ENCODE measurements around the gene TLE5.

The TLE5 gene, protein sequence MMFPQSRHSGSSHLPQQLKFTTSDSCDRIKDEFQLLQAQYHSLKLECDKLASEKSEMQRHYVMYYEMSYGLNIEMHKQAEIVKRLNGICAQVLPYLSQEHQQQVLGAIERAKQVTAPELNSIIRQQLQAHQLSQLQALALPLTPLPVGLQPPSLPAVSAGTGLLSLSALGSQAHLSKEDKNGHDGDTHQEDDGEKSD

DNA sequence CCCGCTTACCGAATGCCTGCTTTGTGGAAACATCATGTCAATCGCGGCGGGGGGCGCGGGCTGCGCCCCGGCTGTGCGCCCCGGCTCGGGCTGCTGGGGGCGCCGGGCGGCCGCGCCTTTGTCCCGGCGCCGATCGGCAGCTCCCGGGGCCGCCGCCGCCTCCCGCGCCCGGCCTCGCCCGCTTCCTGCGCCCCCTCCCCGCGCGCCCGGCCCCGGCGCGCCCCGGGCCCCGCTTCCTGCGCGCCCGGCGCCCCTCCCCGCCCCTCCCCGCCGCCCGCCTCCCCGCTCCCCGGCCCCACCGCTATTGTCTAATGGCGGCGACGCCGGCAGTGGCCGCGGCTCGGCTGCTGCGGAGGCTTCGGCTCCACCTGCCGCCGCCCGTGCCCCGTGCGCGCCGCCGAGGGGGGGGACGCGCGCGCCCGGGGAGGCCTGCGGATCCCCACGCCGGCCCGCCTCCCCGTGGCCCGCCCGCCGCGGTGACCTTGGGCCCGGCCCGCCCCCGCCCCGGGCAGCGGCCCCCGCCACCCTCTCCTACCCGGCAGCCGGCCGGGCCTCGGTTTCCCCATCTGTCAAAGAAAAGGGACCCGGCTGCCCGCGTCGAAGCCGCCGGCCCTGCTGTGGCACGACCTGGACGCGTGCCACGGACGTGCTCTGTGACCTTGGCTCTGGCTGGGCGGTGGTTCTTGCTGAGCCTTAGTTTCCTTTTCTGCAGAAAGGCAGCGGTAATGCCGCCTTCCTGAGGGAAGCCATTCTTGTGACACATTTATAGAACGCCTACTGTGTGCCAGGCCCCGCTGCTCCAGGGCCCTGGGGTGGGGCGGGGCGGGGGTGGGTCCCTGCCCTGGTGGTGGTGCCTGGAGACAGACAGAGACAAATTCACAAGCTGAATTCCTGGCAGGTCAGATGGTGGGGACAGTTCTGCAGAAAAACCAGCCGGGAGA lies at the start of gene TLE5:
Gene TLE5 (minus strand): TSS at position 331 of the 941 bp plus-strand sequence. CDS start 295 bp downstream, at position 36.
- FAIRE-seq, result no peak

DNA sequence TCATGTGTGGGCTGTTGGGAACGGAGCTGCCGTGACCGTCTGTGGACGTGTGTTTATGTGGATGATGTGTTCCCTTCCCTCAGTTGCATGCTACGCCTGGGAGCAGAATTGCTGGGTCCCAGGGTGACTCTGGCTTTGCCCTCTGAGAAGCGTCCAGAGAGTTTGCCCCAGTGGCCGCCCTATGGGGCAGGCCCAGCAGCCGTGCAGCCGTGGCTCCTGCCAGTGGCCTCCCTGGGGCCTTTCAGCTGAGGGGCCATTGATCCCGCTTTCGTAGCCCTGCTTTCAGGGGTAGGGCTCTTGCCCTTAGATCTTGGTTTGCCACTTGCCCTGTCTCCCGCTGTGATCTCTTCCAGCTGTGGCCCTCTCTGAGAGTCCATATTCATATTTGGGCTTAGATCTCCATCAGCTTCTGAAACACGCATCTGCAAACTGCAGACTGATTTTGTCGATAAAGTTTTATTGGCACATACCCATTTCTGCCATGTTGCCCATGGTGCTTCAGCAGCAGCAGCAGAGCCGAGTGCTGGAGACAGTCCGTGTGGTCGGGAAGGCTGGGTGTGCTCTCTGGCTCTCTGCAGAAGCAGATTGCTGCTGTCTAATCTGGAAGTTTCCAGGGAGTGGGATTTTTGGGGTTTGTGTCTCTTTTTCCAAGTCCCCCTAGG lies 49.4 kb upstream of the TLE5 start:
- FAIRE-seq, result no peak

DNA sequence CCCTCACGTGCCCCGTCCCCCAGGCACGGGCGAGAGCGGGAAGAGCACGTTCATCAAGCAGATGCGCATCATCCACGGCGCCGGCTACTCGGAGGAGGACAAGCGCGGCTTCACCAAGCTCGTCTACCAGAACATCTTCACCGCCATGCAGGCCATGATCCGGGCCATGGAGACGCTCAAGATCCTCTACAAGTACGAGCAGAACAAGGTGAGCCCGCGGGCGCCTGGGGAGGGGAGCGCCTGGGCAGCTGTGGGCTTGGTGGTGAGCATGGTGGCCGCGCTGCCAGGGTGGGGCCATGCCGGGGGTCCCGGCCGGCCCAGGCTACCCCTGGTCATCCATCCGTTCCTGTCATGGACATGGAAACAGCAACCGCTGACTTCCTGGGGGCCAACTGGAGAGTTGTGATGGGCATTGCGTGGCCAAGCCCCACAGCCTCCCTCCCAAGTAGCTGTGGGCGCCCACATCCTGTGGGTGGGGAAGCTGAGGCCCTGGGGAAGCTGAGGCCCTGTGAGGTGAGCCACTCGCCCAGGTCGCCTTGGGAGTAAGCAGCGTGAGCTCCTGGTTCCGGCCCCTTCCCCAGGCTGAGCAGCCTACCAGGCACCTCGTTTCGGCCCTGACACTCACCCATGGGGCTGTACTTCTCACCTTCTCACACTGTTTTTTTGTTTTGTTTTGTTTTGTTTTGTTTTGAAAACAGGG lies 48.0 kb upstream of the TLE5 start:
- FAIRE-seq, result no peak

DNA sequence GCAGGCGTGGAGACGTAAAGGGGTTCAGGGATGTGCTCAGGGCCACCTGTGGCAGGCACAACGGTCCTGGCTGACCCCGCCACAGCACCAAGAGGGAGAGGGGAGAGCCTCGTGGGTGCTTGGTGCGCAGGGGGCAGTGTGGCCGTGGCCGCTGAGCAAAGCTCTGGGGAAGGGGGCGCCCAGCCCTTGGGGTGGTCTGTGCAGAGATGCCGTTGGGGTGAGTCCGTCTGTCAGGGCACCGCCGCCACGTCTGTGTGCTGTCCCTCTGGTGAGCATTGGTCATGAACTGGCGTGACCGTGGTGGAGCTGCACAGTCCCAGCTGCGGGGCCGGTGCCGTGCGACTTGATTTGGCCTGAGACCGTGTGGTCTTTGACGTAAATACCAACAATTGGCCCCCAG lies 47.2 kb upstream of the TLE5 start:
- FAIRE-seq, result no peak

DNA sequence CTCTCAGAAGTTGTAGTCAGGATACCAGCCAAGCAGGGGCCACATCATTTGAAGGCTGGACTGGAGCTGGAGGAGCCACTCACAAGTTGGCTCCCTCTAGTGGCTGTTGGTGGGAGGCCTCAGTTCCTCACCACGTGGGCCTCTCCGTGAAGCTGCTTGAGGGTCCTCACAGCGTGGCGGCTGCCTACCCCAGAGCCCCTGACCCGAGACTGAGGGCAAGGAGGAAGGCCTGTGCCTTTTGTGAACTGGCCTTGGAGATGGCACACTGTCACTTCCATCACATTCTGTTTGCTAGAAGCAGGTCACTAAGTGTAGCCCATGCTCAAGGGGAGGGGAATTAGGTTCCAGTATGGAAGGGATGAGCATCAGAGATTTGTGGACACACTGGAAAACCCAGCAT lies 46.5 kb upstream of the TLE5 start:
- FAIRE-seq, result no peak

DNA sequence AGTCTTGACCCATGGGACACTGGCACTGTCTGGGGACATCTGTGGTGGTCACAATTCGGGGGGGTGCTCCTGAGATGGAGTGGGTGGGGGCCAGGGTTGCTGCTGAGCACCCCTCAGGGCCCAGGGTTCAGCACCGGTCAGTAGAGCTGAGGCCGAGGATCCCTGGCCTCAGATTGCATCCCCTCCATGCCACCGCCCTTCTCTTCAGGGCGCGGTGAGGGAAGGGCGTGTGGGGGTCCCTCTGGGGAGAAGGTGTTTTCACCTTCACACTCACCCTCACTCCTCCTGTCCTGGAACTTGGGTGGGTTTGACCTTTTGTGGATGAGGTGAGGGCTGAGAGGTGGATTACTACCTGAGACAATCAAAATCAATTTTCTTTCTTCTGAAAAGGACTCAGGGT lies 45.4 kb upstream of the TLE5 start:
- no peak for FAIRE-seq

DNA sequence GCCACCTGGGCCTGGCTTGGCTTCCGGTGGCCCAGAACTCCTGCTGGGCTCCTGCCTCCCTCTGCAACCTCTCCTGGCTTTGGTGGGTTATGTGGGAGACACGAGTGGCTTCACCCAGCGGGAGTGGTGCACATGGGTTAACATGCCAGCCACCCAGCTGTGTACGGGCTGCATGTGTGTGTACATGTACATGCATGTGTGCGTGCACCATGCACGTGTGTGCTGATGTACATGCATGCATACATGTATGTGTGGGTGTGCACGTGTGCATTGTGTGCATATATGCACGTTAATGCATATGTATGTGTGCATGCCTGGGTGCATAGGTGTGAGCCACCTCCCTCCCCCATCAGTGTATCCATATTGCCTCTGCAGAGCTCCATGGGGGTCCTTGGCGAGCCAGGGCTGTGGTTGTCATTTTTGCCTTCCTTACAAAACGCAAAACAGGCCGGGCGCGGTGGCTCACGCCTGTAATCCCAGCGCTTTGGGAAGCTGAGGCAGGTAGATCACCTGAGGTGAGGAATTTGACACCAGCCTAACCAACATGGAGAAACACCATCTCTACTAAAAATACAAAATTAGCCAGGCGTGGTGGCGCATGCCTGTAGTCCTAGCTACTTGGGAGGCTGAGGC lies 44.3 kb upstream of the TLE5 start:
- no peak for FAIRE-seq

DNA sequence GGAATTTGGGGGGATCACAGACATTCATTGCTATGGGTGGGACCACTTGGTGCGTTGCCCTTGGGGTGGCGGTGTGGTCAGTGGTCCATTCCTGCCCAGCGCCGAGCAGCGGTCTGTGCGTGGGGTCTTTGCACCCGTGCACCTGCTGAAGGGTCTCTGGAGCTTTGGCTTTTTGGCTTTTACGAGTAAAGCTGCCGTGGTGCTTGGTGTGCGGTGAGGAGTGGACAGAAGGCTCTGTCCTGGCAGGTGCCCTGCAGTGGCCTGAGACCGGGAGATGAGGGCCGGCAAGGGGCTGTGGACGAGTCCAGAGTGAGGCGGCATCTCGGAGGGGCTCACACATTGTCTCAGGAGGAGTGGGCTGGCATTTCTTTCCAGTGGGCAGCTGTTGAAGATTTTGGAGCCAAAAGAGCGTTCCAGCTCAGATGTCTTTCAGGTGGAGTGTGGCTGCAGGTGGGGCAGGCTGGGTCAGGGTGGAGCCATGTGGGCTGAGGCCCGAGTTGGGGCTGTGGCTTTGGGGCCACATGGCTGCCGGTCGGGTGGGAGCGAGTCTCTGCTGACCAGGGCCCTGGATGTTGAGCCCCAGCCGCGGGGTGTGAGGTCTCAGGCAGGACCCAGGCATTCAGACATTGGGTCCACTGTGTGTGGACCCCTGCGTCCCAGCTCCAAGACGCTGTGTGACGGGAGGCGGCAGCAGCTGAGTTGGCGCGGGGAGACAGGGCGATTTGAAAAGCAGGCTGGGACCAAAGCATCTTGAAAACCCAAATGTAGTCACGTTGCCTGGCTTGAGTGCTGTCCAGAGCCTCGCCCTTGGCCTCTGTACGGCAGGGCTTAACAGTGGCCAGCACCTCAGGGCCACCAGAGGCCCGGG lies 43.6 kb upstream of the TLE5 start:
- no peak for FAIRE-seq

DNA sequence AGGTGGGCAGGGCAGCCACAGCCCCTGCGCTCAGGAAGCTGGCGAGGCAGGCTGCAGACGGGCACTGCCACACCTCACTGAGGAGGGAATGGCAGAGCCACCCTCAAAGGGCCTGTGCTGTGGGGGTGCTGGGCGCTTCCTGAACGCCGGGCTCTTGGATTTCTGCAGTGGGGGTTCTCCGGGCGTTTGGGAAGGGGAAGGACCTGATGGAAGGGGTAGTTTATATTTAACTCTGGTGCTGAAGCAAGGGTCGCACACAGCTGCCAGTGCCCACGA lies 42.4 kb upstream of the TLE5 start:
- FAIRE-seq, result no peak

DNA sequence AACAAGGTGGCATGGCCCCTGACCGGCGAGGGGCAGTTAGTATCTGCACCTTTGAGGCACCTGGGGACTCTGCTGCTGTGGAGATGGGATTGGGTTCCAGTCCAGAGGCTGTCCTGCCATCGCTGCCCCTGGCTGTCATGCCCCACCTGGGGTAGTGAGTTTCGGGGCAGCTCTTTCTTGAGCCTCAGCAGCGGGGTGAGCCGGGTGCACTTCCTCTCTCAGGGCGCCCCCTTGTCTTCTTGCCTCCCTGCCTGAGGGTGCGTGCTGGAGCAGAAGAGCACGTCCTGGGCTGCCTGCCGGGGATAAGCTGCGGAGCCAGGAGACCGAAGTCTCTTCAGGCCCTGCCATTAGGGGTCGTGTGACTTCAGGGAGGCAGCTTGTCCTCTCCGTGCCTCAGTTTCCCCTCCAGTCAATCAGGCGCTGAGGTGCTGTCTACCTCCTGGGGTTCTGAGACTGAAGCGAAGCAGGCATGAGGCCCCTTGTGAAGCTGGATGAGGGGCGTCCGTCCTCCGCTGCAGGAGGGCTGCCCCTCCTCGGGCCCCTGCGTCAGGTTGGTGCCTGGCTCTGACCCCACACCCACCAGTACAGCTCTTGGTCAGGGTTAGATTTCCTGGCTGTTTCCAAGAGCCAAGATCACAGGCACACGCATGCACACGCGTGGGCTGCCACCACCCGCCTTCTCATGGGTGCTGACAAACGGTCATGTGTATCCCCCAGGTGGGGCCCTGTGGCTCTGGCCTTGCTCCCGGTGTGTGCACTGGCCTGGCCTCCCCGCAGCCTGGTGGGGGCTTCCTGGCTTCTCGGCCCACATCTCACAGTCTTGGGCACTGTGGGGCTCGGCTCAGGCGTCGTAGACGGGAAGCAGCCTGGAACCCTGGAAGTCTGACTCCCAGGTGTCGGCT lies 40.2 kb upstream of the TLE5 start:
- FAIRE-seq, result no peak

DNA sequence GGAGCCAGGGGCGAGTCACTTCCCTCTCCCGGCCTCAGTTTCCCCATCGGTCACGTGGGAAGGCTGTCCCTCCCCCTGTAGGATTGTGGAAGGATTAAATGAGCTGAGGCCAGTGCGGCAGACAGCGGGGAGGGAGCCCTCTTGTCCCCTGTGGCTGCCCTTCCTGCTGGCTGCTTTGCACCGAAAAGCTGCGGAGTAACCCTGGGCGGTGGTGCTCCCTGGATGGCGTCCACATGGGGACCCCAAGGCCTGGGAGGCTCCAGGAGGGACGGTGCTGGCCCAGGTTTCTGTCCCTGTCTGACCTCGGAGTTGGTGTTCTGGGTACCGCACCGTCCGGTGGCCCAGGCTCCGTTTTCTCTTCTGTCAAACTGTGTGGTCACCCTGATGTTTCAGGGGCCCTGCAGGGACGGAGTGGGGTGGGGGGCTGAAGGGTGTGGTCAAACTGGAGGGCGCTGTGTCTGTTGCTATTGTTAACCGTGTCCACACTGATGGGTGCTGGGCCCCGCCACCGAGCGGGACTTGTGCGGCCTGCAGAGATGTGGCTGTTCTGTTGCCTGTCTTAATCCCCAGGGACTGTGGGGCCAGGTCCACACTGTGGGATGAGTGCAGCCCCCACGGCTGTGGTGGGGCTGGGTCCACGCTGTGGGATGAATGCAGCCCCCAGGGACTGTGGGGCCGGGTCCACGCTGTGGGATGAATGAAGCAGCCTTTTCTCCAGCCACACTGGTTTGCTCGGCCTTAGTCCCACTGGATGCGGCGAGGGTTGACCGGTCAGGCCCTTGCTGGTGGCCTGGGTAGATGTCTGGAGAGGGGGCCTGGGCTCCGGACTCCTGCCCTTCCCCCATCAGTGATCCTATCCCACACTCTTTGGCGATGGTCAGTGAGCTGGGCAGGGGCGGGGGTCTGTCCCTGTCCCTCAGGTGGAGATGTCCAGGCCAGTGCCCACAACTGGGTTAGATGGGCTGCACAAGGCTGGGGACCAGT lies 38.7 kb upstream of the TLE5 start:
- no peak for FAIRE-seq

DNA sequence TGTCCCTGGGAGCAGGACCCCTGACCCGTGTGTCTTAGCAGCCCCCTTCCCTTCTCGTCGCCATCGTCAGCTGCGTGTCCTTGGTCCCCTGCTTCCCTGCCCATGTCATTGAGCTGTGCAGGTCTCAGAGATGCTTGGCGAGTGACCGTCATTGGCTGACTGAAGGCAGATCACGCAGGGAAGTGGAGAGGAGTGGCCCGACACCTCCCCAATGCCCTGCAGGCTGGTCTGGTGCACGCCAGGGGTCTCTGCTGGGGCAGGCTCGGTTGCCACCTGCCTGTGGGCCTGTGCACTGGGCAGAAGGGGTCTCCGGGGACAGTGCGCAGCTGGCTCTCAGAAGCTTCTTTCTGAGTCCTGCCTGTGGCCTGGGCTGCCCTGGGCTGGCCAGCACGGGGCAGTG lies 38.0 kb upstream of the TLE5 start:
- FAIRE-seq, result no peak

DNA sequence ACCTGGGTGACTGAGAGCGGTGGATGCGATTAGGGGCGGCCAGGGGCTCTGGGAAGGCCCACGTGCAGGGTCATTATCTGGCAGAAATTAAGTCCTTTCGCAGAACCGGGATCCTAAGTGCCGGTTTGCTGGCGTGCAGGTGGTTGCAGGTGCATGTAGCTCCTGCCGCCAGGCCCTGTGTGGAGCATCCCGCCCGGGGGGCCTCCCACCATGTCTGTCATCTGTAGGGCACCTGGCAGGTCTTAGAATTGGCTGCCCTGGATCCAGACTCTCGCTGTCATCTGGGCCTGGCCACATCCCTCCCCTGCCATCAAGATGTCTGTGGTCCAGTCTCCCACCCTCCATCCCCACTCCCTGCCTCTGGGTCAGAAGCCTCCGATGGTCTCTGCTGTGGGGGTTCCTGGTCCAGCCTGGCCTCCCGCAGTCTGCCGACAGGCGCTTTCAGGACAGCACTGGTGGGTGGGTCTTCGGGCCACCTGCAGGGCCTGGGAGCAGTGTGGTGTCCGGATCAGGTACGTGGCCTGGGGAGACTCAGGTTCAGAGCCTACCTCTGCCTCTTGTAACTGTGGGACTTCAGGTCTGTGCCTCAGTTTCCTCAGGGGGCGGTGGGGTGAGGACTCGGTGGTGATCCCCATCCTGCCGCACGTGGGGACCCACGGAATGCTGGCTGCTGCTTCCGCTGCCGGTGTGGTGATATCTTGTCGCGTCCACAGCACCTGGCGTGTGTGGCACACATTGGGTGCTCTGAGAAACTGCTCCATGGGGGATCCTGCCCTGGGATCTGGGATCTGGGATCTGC lies 37.3 kb upstream of the TLE5 start:
- no peak for FAIRE-seq

DNA sequence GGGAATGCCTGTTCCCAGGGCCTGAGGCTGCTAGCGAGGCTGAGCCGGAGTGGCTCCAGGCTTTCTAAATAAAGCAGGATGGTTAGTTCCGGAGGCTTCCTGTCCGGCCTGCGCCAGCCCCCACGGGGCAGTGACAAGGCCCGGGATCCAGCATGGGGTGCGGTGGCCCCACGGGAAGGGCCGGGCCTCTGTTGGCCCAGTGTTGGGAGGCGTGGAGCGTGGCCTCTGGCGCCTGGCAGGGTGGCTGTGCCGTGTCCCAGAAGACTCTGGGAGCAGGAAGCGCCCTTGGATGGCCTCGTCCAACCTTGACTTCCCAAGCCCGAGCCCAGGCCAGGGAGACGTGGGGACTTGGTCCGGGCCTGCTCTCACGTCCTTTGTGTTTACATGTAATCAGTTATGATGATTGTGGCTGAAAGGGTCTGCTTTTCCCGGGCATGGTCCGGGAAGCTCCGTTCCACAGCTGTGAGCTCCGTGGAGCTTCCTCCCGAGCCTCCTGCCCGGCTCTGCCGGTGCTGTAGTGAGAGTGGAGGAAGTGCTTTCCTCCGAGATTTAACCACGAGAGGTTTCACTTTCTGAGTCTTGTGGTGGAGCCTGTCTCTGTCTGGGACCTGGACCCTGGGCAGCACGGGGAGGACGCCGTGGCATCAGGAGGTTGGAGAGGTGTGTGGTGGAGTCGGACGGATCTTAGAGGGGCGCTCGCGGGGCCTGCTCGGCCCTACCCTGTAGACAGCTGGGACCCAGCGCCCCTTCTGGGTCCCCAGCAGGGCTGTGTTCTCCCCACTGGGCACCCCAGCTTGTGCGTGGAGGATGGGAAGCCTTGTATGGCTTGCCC lies 36.4 kb upstream of the TLE5 start:
- FAIRE-seq, result no peak

DNA sequence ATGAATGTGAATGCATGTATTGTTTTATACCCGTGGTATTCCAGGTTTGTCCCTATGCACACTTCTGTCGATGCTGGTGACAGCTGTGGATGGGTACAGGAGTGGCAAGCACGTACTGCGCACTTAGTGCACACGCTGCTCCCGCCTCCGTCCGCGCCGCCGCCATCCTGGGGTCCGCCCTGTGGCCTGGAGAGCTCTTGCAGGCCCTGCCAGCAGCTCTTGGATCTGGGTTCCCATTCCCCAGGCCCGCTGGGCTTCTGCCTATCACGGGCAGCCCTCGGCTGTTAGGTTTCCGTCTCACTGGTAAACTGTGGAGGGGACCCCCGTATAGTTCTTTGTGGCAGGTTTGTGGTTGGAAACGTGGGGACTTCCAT lies 35.8 kb upstream of the TLE5 start:
- no peak for FAIRE-seq

DNA sequence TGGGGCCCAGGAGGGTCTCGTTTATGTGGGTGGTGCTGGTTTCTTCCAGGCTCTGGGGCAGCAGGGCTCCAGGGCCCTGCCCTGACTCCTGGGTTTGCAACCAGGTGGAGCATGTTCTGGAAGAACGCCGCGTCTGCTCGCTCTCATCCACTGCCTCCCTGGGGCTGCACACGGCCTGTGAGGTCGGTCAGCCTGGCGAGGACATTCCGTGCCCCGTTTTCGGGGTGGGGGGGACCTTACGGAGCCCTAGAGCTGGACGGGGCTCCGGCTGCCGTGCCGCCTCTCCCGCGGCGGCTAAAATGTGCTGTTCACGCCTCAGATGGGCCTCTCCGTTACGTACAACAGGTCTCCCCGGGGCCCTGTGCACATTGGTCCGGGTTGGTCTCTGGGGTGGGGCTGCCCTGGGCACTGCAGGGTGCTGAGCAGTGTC lies 35.2 kb upstream of the TLE5 start:
- no peak for FAIRE-seq

DNA sequence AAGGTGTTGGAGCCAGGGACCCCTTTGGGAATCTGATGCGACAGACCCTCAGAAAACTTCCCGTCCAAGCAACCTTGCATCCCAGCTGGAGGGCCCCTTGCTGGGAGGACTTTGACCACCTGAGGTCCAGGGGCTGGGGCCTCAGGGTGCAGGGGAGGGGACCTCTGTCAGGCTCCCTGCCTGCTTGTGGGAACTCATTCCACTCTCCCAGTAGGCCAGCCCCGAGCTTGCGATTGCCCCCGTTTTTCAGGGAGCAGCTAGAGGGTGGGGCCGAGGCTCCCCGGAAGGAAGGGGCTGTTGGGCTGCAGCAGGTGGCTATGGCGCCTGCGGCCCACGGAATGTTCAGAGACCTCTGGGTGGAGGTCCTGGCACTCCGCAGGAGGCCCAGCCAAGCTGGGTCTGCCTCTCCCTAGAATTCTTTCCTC lies 34.6 kb upstream of the TLE5 start:
- FAIRE-seq, result no peak
